A549 (cell line): ENCODE measurements around the gene CDCP1. TPM values are rescaled to one million over a fixed set of nuclear protein-coding genes. Genes with fewer than 3 reads are reported as not detected.

Experiments
- ATAC-seq, 2 experiments: fragments of 200-7000 bp in 1 of 2; fragments of >200 bp in 1 of 2; cut with Nextera tagmentation in 1 of 2; cut with Tn5 transposase in 1 of 2; 3 replicates each; pipeline versions ENCODE4 v1.8.0 to v1.9.1; 2018 to 2020; ENCODE audit warnings: mild to moderate bottlenecking in 1 of 2, moderate library complexity in 1 of 2
- CTCF ChIA-PET: fragments of 300-600 bp; sonication (Branson Sonifier 250); formaldehyde crosslinking; extraction: SDS; loops from one replicate; lab custom pipeline; 2021; ENCODE audit warnings: antibody characterized with exemption, inconsistent platforms; lab: Yijun Ruan, JAX
- POLR2A ChIA-PET: fragments of 350-600 bp; formaldehyde crosslinking; extraction: SDS; loops from one replicate; lab custom pipeline; 2021; ENCODE audit warnings: antibody characterized with exemption, inconsistent platforms; lab: Yijun Ruan, JAX
- DNase-seq, 2 experiments: peaks; one replicate each; pipeline versions ENCODE4 v3.0.0 to v3.0.0-alpha.2; 2011 to 2016; ENCODE audit warnings: low read depth in 1 of 2, low spot score in 1 of 2
- FAIRE-seq: peaks from 2 replicates; lab custom pipeline; 2011; peaks lifted over from hg19 to GRCh38; lab: Jason Lieb, UNC
- H3K27ac ChIP-seq, 2 experiments: fragments of >200 bp; sonication (Bioruptor Twin); formaldehyde crosslinking; 3 replicates each; pipeline ENCODE4 v1.5.1; 2016 to 2017
- H3K4me1 ChIP-seq: fragments of >200 bp; sonication (Bioruptor Twin); formaldehyde crosslinking; 3 replicates; pipeline ENCODE4 v1.6.1; 2016
- H3K4me2 ChIP-seq: fragments of >200 bp; sonication (Bioruptor Twin); formaldehyde crosslinking; 3 replicates; pipeline ENCODE4 v1.6.1; 2016
- H3K4me3 ChIP-seq: fragments of >200 bp; sonication (Bioruptor Twin); formaldehyde crosslinking; 3 replicates; pipeline ENCODE4 v1.5.1; 2016
- H3K9me3 ChIP-seq: fragments of >200 bp; sonication (Bioruptor Twin); formaldehyde crosslinking; 3 replicates; pipeline ENCODE4 v1.6.1; 2016
- BHLHE40 ChIP-seq: IDR thresholded peaks from 2 replicates; pipeline ENCODE4 v1.6.1; 2012; ENCODE audit warnings: low read depth, low read length, inconsistent platforms
- CBX2 ChIP-seq: fragments of 200-600 bp; sonication (generic); IDR thresholded peaks from 2 replicates; pipeline ENCODE4 v1.6.1; 2016; ENCODE audit warnings: low read depth, mild to moderate bottlenecking, borderline replicate concordance
- CEBPB ChIP-seq, 2 experiments: fragments of >200 bp in 1 of 2; sonication (Bioruptor Twin) in 1 of 2; formaldehyde crosslinking in 1 of 2; IDR thresholded peaks; 2 replicates each; pipeline ENCODE4 v1.6.1; 2012 to 2016
- CHD2 ChIP-seq: fragments of 150-350 bp; IDR thresholded peaks from 2 replicates; pipeline ENCODE4 v1.6.1; 2014; ENCODE audit warnings: low read length; ENCODE audit not compliant: partially characterized antibody
- ESRRA ChIP-seq: fragments of 150-350 bp; IDR thresholded peaks from 2 replicates; pipeline ENCODE4 v1.6.1; 2014; ENCODE audit warnings: mild to moderate bottlenecking, low read length, borderline replicate concordance
- HOXB5 ChIP-seq: fragments of 250-450 bp; sonication (Bioruptor Pico); IDR thresholded peaks from 2 replicates; pipeline ENCODE4 v1.5.0; 2020; ENCODE audit warnings: mild to moderate bottlenecking, moderate library complexity
- JUN ChIP-seq, 2 experiments: fragments of >200 bp; sonication (Bioruptor Twin); formaldehyde crosslinking; IDR thresholded peaks; 2 replicates in 1 of 2; 3 replicates in 1 of 2; pipeline ENCODE4 v1.6.1; 2016 to 2017
- KDM1A ChIP-seq: fragments of 200-600 bp; sonication (generic); IDR thresholded peaks from 2 replicates; pipeline ENCODE4 v1.6.1; 2016; ENCODE audit warnings: low read depth, mild to moderate bottlenecking
- KDM5A ChIP-seq: fragments of 200-600 bp; sonication (generic); IDR thresholded peaks from 2 replicates; pipeline ENCODE4 v1.6.1; 2016; ENCODE audit warnings: antibody characterized with exemption, mild to moderate bottlenecking
- PHF8 ChIP-seq: fragments of 200-600 bp; sonication (generic); IDR thresholded peaks from 2 replicates; pipeline ENCODE4 v1.6.1; 2016; ENCODE audit warnings: low read depth, mild to moderate bottlenecking, antibody characterized with exemption, moderate library complexity, borderline replicate concordance
- RFX5 ChIP-seq: fragments of 450-650 bp; IDR thresholded peaks from 2 replicates; pipeline ENCODE4 v1.7.1; 2014; ENCODE audit warnings: antibody characterized with exemption, mild to moderate bottlenecking, moderate library complexity
- RNF2 ChIP-seq: fragments of 200-600 bp; sonication (generic); IDR thresholded peaks from 2 replicates; pipeline ENCODE4 v1.6.1; 2016; ENCODE audit warnings: low read depth, mild to moderate bottlenecking, antibody characterized with exemption, moderate library complexity, borderline replicate concordance
- SMC3 ChIP-seq: fragments of >200 bp; sonication (Bioruptor Twin); formaldehyde crosslinking; IDR thresholded peaks from 3 replicates; pipeline ENCODE4 v1.6.1; 2018; ENCODE audit warnings: inconsistent platforms
- SREBF2 ChIP-seq: fragments of 450-650 bp; IDR thresholded peaks from 2 replicates; pipeline ENCODE4 v1.6.1; 2014; ENCODE audit warnings: mild to moderate bottlenecking, moderate library complexity
- ZNF302 ChIP-seq: fragments of 250-450 bp; sonication (Bioruptor Pico); IDR thresholded peaks from 2 replicates; pipeline ENCODE4 v1.9.0; 2021; ENCODE audit warnings: inconsistent platforms, mild to moderate bottlenecking, moderate library complexity
- WGBS: methylation state at CpG from one replicate; pipeline ENCODE4 v1.1.6; 2017; ENCODE audit errors: missing lambda C conversion rate; 5-methylcytosine and 5-hydroxymethylcytosine counted together
- polyA plus RNA-seq, 4 experiments: library from polyadenylated mRNA; depleted of rRNA in 3 of 4; stranded (reverse); fragments of >200 nt; fragmentation: RNase III in 1 of 4; extraction: RNeasy Plus Mini Kit Qiagen cat#74134 plus additional on column Dnase treatment in 1 of 4; gene quantifications; 2 replicates in 3 of 4; 3 replicates in 1 of 4; pipeline ENCODE4 v1.2.3, GENCODE V29; 2011 to 2017
- TF ChIP-seq, protein P1 (sequence below): fragments of 200-600 bp; sonication (generic); IDR thresholded peaks from 2 replicates; pipeline ENCODE4 v1.6.1; 2016; ENCODE audit warnings: antibody characterized with exemption, mild to moderate bottlenecking, moderate library complexity
- TF ChIP-seq, protein P2 (sequence below): fragments of >200 bp; sonication (Bioruptor Twin); formaldehyde crosslinking; IDR thresholded peaks from 3 replicates; pipeline ENCODE4 v1.5.1; 2016
- TF ChIP-seq, protein P3 (sequence below): fragments of 150-350 bp; IDR thresholded peaks from 2 replicates; pipeline ENCODE4 v1.6.1; 2014; ENCODE audit warnings: low read depth, mild to moderate bottlenecking, low read length
- TF ChIP-seq, protein P4 (sequence below): fragments of >200 bp; sonication (Bioruptor Twin); formaldehyde crosslinking; IDR thresholded peaks from 2 replicates; pipeline ENCODE4 v1.6.1; 2016
- TF ChIP-seq, protein P5 (sequence below): IDR thresholded peaks from 2 replicates; pipeline ENCODE4 v1.6.1; 2012

CDCP1 gene
- polyA plus RNA-seq, 2 of the 4 experiments (the other 2 are of a cell fraction): 3.0 to 9.9 TPM

DNA sequence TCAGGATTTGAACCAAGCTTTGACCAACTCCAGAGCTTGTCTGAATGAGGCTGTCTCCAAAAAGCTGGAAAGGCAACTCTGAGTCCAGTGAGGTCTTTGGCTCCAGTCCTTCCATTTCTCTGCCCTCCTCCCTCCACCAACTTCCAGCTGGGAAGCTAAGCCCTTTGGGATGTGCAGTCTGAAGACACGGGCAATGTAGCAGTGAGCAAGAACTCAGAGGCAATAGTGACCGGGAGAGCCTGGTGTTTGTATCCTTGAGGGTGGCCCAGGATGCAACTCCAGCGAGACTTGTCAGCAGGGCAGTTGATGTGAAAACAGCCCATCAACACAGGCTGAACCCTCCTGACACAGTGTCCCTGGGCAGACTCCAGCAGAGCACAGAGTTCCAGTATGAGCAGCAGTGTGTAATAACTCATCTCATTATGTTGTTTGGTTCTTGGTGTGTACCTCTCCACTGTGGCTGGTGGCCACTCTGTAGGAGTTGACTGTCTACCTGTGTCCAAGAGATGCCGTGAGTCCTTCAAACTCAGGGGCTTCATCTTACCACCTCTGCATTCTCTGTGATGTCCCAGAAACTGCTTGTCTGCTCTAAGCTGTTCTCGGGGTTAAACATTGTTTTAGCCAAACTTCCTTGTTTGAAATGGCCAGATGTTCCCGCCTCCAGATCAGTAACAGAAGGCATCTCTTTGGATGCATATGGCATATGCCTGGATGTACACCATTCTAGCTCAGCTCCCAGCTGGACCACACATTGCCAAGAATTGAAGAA, 6.6 kb downstream of the CDCP1 start:
- 83% methylated on average over 6 of the region's 6 CpGs for WGBS
- ATAC-seq (peak in 1 of 2 experiments; percentile 29; a peak in 2 of 6 replicates), DNase-seq (no peak), FAIRE-seq (no peak)
- CTCF ChIA-PET: interaction anchor here (0.5 to 2.3 kb wide), 6 partner anchors 13 to 101 kb away, joined by 3 to 8 read pairs (median 4); no protein-coding TSS in a partner anchor
- POLR2A ChIA-PET: no interaction called here
- Histone ChIP-seq H3K4me1 (peaks cover 4% of the 10 kb centered on the region; the same call in 2 of the 3 replicates), H3K27ac (peak overlapping the region in 1 of 2 experiments; percentile 70; a peak in 3 of 6 replicates), H3K4me2 (0 out of 3 replicates have a peak overlapping the region, but pooled peaks have one; percentile 6), H3K4me3 (no peak overlapping the region), H3K9me3 (no peaks in the 10 kb centered on the region)
- TF ChIP-seq KDM1A: no peak
- TF ChIP-seq SMC3: no peak
- no peak for TF ChIP-seq ESRRA
- no peak for TF ChIP-seq CEBPB (IDR thresholded peaks at IDR 0.05)
- TF ChIP-seq CBX2: no peak
- TF ChIP-seq, protein P1, sequence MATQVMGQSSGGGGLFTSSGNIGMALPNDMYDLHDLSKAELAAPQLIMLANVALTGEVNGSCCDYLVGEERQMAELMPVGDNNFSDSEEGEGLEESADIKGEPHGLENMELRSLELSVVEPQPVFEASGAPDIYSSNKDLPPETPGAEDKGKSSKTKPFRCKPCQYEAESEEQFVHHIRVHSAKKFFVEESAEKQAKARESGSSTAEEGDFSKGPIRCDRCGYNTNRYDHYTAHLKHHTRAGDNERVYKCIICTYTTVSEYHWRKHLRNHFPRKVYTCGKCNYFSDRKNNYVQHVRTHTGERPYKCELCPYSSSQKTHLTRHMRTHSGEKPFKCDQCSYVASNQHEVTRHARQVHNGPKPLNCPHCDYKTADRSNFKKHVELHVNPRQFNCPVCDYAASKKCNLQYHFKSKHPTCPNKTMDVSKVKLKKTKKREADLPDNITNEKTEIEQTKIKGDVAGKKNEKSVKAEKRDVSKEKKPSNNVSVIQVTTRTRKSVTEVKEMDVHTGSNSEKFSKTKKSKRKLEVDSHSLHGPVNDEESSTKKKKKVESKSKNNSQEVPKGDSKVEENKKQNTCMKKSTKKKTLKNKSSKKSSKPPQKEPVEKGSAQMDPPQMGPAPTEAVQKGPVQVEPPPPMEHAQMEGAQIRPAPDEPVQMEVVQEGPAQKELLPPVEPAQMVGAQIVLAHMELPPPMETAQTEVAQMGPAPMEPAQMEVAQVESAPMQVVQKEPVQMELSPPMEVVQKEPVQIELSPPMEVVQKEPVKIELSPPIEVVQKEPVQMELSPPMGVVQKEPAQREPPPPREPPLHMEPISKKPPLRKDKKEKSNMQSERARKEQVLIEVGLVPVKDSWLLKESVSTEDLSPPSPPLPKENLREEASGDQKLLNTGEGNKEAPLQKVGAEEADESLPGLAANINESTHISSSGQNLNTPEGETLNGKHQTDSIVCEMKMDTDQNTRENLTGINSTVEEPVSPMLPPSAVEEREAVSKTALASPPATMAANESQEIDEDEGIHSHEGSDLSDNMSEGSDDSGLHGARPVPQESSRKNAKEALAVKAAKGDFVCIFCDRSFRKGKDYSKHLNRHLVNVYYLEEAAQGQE: no peak
- TF ChIP-seq, protein P2, sequence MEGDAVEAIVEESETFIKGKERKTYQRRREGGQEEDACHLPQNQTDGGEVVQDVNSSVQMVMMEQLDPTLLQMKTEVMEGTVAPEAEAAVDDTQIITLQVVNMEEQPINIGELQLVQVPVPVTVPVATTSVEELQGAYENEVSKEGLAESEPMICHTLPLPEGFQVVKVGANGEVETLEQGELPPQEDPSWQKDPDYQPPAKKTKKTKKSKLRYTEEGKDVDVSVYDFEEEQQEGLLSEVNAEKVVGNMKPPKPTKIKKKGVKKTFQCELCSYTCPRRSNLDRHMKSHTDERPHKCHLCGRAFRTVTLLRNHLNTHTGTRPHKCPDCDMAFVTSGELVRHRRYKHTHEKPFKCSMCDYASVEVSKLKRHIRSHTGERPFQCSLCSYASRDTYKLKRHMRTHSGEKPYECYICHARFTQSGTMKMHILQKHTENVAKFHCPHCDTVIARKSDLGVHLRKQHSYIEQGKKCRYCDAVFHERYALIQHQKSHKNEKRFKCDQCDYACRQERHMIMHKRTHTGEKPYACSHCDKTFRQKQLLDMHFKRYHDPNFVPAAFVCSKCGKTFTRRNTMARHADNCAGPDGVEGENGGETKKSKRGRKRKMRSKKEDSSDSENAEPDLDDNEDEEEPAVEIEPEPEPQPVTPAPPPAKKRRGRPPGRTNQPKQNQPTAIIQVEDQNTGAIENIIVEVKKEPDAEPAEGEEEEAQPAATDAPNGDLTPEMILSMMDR: no peak
- no peak for TF ChIP-seq JUN (IDR thresholded peaks at IDR 0.05)
- no peak for TF ChIP-seq CHD2
- TF ChIP-seq ZNF302 (CRISPR knock-in tag): no peak
- TF ChIP-seq, protein P3, sequence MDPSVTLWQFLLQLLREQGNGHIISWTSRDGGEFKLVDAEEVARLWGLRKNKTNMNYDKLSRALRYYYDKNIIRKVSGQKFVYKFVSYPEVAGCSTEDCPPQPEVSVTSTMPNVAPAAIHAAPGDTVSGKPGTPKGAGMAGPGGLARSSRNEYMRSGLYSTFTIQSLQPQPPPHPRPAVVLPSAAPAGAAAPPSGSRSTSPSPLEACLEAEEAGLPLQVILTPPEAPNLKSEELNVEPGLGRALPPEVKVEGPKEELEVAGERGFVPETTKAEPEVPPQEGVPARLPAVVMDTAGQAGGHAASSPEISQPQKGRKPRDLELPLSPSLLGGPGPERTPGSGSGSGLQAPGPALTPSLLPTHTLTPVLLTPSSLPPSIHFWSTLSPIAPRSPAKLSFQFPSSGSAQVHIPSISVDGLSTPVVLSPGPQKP: no peak
- no peak for TF ChIP-seq BHLHE40
- TF ChIP-seq, protein P4, sequence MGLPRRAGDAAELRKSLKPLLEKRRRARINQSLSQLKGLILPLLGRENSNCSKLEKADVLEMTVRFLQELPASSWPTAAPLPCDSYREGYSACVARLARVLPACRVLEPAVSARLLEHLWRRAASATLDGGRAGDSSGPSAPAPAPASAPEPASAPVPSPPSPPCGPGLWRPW: no peak

DNA sequence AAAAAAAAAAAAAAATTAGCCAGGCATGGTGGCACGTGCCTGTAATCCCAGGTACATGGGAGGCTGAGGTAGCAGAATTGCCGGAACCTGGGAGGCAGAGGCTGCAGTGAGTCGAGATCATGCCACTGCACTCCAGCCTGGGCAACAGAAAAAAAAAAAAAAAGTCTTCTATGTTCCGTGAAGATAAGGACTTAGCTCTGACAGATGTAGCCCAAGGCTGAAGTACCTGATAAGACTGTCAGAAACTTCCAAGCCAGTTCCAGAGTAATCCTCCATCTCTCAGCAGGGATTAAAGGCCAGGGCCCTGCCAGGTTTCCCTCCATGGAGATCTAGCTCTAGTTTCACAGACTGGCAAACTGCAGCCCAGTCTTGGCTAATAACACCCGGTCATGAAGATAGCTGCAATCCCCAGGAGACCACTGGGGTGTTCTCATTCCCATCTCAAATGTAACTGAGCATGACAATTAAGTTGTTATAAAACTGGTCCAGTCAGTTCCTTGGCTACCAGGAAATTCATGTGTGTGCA, 8.5 kb downstream of the CDCP1 start:
- DNase-seq (no peak), FAIRE-seq (no peak), ATAC-seq (0 out of 6 replicates have a peak, but pooled peaks of 1 of the 2 experiments have one; percentile 39)
- Histone ChIP-seq H3K4me1 (peaks cover 11% of the 10 kb centered on the region), H3K4me2 (no peak overlapping the region), H3K27ac (peak overlapping the region in 1 of 2 experiments; percentile 60; a peak in 1 of 6 replicates), H3K4me3 (no peak overlapping the region), H3K9me3 (no peaks in the 10 kb centered on the region)
- POLR2A ChIA-PET: interaction anchor here (1.4 kb wide), 1 partner anchor 14 kb away, joined by 3 read pairs; no protein-coding TSS in a partner anchor
- TF ChIP-seq SMC3 (no peak), RNF2 (no peak), RFX5 (no peak), PHF8 (no peak), HOXB5 (CRISPR knock-in tag) (no peak), SREBF2 (no peak), CHD2 (no peak), KDM5A (no peak)
- TF ChIP-seq, protein P5, sequence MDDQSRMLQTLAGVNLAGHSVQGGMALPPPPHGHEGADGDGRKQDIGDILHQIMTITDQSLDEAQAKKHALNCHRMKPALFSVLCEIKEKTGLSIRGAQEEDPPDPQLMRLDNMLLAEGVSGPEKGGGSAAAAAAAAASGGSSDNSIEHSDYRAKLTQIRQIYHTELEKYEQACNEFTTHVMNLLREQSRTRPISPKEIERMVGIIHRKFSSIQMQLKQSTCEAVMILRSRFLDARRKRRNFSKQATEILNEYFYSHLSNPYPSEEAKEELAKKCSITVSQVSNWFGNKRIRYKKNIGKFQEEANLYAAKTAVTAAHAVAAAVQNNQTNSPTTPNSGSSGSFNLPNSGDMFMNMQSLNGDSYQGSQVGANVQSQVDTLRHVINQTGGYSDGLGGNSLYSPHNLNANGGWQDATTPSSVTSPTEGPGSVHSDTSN: no peak
- TF ChIP-seq, protein P2: no peak
- CTCF ChIA-PET: interaction anchor here (1.1 to 2.3 kb wide), 3 partner anchors 14 to 99 kb away, joined by 3 to 8 read pairs (median 5); no protein-coding TSS in a partner anchor
- 69% methylated on average over 5 of the region's 5 CpGs for WGBS
